PC-3 (cell line): ENCODE measurements around the gene SPR.

Source experiments
- EZH2 ChIP-seq: fragments of 300-600 bp; sonication (generic); IDR thresholded peaks from one replicate; pipeline ENCODE4 v1.6.1; 2017; ENCODE audit warnings: antibody characterized with exemption, mild to moderate bottlenecking, low read length; ENCODE audit not compliant: unreplicated experiment
- TF ChIP-seq, protein P1 (sequence below): fragments of 300-600 bp; sonication (generic); conservative IDR thresholded peaks from 2 replicates; pipeline ENCODE4 v1.5.1; 2017; ENCODE audit warnings: antibody characterized with exemption, low read depth, mild to moderate bottlenecking, low read length

DNA sequence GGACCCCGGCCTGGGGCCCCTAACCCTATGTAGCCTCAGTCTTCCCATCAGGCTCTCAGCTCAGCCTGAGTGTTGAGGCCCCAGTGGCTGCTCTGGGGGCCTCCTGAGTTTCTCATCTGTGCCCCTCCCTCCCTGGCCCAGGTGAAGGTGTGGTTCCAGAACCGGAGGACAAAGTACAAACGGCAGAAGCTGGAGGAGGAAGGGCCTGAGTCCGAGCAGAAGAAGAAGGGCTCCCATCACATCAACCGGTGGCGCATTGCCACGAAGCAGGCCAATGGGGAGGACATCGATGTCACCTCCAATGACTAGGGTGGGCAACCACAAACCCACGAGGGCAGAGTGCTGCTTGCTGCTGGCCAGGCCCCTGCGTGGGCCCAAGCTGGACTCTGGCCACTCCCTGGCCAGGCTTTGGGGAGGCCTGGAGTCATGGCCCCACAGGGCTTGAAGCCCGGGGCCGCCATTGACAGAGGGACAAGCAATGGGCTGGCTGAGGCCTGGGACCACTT is 46.5 kb downstream of the SPR start:
- TF ChIP-seq, protein P1, sequence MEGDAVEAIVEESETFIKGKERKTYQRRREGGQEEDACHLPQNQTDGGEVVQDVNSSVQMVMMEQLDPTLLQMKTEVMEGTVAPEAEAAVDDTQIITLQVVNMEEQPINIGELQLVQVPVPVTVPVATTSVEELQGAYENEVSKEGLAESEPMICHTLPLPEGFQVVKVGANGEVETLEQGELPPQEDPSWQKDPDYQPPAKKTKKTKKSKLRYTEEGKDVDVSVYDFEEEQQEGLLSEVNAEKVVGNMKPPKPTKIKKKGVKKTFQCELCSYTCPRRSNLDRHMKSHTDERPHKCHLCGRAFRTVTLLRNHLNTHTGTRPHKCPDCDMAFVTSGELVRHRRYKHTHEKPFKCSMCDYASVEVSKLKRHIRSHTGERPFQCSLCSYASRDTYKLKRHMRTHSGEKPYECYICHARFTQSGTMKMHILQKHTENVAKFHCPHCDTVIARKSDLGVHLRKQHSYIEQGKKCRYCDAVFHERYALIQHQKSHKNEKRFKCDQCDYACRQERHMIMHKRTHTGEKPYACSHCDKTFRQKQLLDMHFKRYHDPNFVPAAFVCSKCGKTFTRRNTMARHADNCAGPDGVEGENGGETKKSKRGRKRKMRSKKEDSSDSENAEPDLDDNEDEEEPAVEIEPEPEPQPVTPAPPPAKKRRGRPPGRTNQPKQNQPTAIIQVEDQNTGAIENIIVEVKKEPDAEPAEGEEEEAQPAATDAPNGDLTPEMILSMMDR, result no peak
- TF ChIP-seq EZH2, result no peak
